ENCODE results near the gene NCAPG2. TPM values are rescaled to one million over a fixed set of nuclear protein-coding genes. Genes with fewer than 3 reads are reported as not detected.
A peak's percentile ranks its signal among the peaks of the same experiment; 100 is the strongest.

Gene NCAPG2, protein sequence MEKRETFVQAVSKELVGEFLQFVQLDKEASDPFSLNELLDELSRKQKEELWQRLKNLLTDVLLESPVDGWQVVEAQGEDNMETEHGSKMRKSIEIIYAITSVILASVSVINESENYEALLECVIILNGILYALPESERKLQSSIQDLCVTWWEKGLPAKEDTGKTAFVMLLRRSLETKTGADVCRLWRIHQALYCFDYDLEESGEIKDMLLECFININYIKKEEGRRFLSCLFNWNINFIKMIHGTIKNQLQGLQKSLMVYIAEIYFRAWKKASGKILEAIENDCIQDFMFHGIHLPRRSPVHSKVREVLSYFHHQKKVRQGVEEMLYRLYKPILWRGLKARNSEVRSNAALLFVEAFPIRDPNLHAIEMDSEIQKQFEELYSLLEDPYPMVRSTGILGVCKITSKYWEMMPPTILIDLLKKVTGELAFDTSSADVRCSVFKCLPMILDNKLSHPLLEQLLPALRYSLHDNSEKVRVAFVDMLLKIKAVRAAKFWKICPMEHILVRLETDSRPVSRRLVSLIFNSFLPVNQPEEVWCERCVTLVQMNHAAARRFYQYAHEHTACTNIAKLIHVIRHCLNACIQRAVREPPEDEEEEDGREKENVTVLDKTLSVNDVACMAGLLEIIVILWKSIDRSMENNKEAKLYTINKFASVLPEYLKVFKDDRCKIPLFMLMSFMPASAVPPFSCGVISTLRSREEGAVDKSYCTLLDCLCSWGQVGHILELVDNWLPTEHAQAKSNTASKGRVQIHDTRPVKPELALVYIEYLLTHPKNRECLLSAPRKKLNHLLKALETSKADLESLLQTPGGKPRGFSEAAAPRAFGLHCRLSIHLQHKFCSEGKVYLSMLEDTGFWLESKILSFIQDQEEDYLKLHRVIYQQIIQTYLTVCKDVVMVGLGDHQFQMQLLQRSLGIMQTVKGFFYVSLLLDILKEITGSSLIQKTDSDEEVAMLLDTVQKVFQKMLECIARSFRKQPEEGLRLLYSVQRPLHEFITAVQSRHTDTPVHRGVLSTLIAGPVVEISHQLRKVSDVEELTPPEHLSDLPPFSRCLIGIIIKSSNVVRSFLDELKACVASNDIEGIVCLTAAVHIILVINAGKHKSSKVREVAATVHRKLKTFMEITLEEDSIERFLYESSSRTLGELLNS
- polyA plus RNA-seq (2011; rRNA removed) (49.2 and 63.0 TPM in 2 replicates), polyA plus RNA-seq (2017; fragmentation: RNase III; extraction: RNeasy Plus Mini Kit Qiagen cat#74134 plus additional on column Dnase treatment) (49.4 to 54.0 TPM (median 53.8 TPM) in 3 replicates), polyA minus RNA-seq (2011; rRNA and poly(A)+ RNA removed) (70.8 and 71.5 TPM in 2 replicates)
- 39.7 and 41.5 TPM in 2 replicates for polyA plus RNA-seq (2012; cell fraction: cytosol; rRNA removed)
- 34.7 and 47.1 TPM in 2 replicates for polyA plus RNA-seq (2012; cell fraction: nucleus; rRNA removed)

DNA sequence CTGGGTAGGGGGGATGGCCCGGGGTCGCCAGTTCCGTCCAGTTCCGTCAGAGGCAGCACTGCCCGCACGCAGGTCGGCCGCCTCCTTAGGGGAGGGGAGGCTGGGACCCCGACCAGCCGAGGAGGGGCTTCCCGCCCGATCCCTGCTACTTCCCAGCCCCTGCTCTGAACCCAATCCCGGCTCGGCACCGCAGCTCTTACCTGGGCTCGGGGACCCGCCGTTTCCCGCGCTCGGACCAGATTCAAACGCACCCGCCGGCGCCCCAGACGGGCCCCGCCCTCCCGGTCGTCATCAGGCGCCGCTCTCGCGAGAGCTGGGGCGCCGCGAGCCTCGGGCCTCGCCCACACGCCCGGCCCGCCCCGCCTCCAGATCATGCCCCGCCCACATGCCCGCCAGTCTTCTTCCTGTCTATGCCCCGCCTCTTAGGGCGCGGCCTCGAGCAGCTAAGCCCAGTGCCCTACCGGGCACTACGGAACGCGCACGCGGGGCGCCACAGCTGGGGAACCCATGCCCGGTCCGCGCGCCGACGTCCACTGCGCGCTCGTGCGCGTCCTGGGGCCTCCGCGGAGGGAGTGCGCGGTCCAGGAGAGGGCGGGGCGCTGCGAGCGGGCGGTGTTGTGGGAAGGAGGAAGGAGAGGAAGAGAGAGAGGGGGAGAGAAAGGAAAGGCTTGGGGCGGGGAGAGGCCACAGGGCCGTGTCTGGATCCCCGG is at the start of gene NCAPG2:
Gene NCAPG2, minus strand, starts transcription at position 281 of the 710 bp plus-strand sequence. CDS start 2,905 bp downstream, outside the sequence.
- CTCF ChIA-PET = interaction anchor here (0.7 to 1.8 kb wide), 7 partner anchors 9 to 272 kb away, joined by 3 to 7 read pairs (median 4); partner anchors contain the start of gene ESYT2
- no peak for FAIRE-seq
- TF ChIP-seq JUN (IDR thresholded peaks at IDR 0.05) = peak; percentile 66 to 69; a peak in 3 of 5 replicates
- TF ChIP-seq POLR2AphosphoS2 (conservative IDR thresholded peaks at IDR 0.05; ENCODE audit: low read length) = no peak
- TF ChIP-seq TFCP2L1 (CRISPR knock-in tag; IDR thresholded peaks at IDR 0.05) = 0 out of 2 replicates have a peak, but pooled peaks have one; percentile 40
- peak; percentile 68 for TF ChIP-seq POLR2A (IDR thresholded peaks at IDR 0.05; ENCODE audit: low read length)
- TF ChIP-seq PBX3 (IDR thresholded peaks at IDR 0.05) = 0 out of 2 replicates have a peak, but pooled peaks have one; percentile 34
- peak; percentile 97 for TF ChIP-seq REST (IDR thresholded peaks at IDR 0.05)
- TF ChIP-seq ZNF302 (CRISPR knock-in tag; IDR thresholded peaks at IDR 0.05) = no peak
- TF ChIP-seq BCL3 (IDR thresholded peaks at IDR 0.05) = no peak; the same call in 2 of the 3 replicates
- TF ChIP-seq HOXB13 (CRISPR knock-in tag; IDR thresholded peaks at IDR 0.05; ENCODE audit: low read depth) = no peak
- TF ChIP-seq CHD4 (IDR thresholded peaks at IDR 0.05; ENCODE audit: borderline replicate concordance) = no peak
- TF ChIP-seq RAD21 (conservative IDR thresholded peaks at IDR 0.05 in 1 of 2, IDR thresholded peaks at IDR 0.05 in 1 of 2) = peak in 1 of 2 experiments; percentile 38; a peak in 1 of 5 replicates
- TF ChIP-seq, protein P1, sequence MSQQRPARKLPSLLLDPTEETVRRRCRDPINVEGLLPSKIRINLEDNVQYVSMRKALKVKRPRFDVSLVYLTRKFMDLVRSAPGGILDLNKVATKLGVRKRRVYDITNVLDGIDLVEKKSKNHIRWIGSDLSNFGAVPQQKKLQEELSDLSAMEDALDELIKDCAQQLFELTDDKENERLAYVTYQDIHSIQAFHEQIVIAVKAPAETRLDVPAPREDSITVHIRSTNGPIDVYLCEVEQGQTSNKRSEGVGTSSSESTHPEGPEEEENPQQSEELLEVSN (IDR thresholded peaks at IDR 0.05; ENCODE audit: borderline replicate concordance, low read depth) = peak; percentile 72; the same call in 1 of the 2 replicates
- peak; percentile 43 for TF ChIP-seq USF2 (IDR thresholded peaks at IDR 0.05)
- peak; percentile 86; the same call in 1 of the 2 replicates for TF ChIP-seq PHF8 (IDR thresholded peaks at IDR 0.05; ENCODE audit: borderline replicate concordance, low read depth)
- peak; percentile 73 for TF ChIP-seq KDM5A (IDR thresholded peaks at IDR 0.05)
- TF ChIP-seq NR3C1 (IDR thresholded peaks at IDR 0.05) = no peak
- no peak for TF ChIP-seq EHF (CRISPR knock-in tag; IDR thresholded peaks at IDR 0.05)
- TF ChIP-seq EHMT2 (IDR thresholded peaks at IDR 0.05; ENCODE audit: low read depth) = no peak
- TF ChIP-seq SMC3 (IDR thresholded peaks at IDR 0.05) = peak; percentile 38; the same call in 1 of the 3 replicates
- TF ChIP-seq BHLHE40 (IDR thresholded peaks at IDR 0.05; ENCODE audit: low read depth, low read length) = no peak
- TF ChIP-seq MAZ (IDR thresholded peaks at IDR 0.05; ENCODE audit: borderline replicate concordance, low read depth, low read length) = peak; percentile 55; the same call in 1 of the 2 replicates
- peak; percentile 86 for TF ChIP-seq MAX (IDR thresholded peaks at IDR 0.05)
- TF ChIP-seq MYC (IDR thresholded peaks at IDR 0.05; ENCODE audit: borderline replicate concordance, low read length) = peak; percentile 82
- TF ChIP-seq, protein P2, sequence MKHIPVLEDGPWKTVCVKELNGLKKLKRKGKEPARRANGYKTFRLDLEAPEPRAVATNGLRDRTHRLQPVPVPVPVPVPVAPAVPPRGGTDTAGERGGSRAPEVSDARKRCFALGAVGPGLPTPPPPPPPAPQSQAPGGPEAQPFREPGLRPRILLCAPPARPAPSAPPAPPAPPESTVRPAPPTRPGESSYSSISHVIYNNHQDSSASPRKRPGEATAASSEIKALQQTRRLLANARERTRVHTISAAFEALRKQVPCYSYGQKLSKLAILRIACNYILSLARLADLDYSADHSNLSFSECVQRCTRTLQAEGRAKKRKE (CRISPR knock-in tag; IDR thresholded peaks at IDR 0.05; ENCODE audit: low read depth) = no peak

More for the DNA sequence above, at the start of gene NCAPG2:
- ATAC-seq = peak; percentile 94 to 99
- DNase-seq (ENCODE audit: low read depth in 1 of 2, low spot score in 1 of 2) = peak; percentile 95 to 98
- 0% methylated on average over 29 of the region's 78 CpGs for WGBS (ENCODE audit: missing lambda C conversion rate)
- Histone ChIP-seq H3K4me2 (peak within 1 kb of the TSS; percentile 93), H3K4me3 (peak within 1 kb of the TSS; percentile 72), H3K9me3 (no peaks in the 10 kb centered on the region), H3K27ac (peak within 1 kb of the TSS; percentile 88 to 97), H3K4me1 (peaks cover 18% of the 10 kb centered on the region)
- POLR2A ChIA-PET = interaction anchor here (0.6 to 1.3 kb wide), 8 partner anchors 15 to 159 kb away, joined by 3 to 9 read pairs (median 4); partner anchors contain the start of gene ESYT2
